GM18873 (cell line): ENCODE results near the gene DAB2IP.

ENCODE experiments used
- ATAC-seq: cut with Tn5 transposase; IDR thresholded peaks from one replicate; pipeline ENCODE4 v1.9.1; 2021; ENCODE audit warnings: mild to moderate bottlenecking, moderate library complexity, moderate number of reproducible peaks; ENCODE audit not compliant: unreplicated experiment, low FRiP score

DAB2IP gene

GRCh38 chr9:121822093-121823085 lies 171.0 kb downstream of the DAB2IP start:
- ATAC-seq: no peak

DNA sequence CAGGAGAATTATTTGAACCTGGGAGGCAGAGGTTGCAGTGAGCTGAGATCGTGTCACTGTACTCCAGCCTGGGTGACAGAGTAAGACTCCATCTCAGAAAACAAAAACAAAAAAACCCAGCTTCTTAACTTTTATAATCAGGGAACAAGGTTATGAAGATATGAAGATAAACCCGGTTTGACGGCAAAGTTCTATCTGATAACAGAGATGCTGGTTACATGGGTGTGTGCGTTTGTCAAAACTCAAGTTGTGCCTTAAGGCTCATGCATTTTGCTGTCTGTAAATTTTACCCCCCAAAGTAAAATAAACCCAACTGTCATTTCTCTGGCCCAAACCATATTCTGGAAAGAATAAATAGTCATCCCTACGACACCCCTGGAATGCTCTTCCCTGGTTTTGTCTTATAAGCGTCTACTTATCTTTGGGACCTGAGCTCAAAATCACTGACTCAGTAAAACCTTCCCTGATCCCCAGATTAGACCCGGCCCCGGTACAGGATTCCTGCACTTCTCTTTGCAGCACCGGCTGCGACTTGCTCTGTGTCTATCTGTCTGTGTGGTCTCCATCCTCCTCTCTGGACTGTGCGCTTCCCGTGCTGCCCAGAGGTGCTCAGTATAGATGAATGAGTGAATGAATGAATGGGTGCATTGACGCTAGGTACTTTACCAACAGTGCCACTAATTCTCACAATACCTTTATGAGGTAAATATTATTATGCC lies 172.2 kb downstream of the DAB2IP start:
- ATAC-seq: no peak

DNA sequence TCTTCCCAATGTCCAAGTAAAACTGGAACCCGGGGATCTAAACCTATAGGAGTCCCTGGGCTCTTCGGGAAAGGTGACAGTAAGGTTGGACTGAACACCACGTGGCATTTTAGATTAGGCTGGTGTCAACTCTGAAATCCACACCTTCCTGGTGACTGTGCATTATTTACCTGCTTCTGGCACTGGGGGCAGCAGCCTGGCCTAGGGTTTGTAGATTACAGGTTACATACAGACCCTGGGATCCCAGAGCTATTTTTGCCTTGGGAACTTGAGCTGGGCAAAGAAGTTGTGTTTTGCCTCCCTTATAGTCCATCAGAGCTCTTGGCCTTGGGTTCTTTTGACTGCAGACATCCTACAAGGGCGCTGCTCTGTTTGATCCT lies 173.2 kb downstream of the DAB2IP start:
- ATAC-seq: no peak

GRCh38 chr9:121825031-121825691 lies 173.7 kb downstream of the DAB2IP start:
- no peak for ATAC-seq

DNA sequence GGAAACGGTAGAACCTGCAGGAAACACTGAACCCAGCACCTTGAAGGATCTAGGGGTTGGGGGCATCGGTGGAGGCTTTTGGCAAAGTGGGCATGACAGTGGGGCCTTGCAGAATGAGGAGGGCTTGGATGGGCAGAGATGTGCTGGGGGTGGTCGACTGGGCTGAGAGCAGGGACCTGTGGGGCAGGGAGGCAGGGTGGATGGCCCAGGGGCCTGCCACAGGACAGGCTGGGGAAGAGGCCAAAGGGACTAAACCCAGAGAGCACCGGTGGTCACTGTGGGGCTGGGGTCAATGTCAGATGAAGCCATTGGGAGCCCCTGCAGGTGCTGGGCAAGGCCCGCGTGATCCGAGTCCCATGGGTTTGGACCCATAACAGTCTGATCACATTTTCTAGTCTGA lies 175.3 kb downstream of the DAB2IP start:
- no peak for ATAC-seq

DNA sequence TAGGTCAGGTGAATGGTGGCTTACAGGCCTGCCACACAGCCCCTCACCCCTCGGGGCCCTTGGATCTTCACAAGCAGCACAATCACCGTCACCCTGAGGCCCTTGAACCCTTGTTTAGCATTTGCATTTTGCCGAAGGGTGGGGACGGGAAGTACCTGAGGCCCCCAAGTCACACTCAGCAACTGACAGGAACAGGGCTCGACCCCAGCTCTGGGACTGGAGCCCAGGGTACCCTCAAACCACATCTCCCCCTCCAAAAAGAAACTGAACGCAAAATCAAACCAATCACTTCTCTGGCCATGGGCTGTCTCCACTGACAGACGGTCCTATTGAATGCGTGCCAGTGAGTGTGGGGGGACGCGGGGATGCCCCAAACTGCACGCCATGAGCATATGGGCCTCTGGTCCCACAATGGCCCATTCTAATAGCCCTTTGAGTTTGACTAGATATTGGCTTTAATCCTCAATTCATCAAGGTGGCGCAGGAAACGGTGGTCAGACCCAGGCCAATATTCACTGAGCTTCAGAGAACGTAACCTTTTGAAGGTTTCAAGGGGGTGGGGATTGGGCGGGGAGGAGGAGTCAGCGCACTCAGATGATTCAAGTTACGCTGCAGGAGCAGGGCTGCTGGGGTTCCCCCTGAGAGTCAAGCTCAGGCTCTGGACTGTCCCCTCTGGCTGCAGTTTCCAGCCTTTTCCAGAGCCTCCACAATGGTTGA lies 176.0 kb downstream of the DAB2IP start:
- ATAC-seq: no peak

- ATAC-seq: no peak
These were observed 179.2 kb downstream of the DAB2IP start for GRCh38 chr9:121830441-121831140.

DNA sequence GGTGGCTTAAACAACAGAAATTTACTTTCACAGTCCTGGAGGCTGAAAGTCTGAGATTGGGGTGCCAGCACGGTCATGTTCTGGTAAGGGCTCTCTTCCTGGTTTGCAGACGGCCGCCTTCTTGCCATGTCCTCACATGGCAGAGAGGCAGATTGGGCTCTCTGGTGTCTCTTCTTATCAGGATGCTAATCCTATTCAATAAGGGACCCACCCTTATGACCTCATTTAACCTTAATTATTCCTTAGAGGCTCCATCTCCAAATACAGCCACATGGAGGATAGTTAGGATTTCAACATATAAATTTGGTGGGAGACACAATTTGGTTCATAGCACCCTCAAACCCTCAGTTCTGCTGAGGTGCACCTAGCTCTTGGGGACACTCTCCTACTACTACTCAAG lies 180.4 kb downstream of the DAB2IP start:
- ATAC-seq: no peak

DNA sequence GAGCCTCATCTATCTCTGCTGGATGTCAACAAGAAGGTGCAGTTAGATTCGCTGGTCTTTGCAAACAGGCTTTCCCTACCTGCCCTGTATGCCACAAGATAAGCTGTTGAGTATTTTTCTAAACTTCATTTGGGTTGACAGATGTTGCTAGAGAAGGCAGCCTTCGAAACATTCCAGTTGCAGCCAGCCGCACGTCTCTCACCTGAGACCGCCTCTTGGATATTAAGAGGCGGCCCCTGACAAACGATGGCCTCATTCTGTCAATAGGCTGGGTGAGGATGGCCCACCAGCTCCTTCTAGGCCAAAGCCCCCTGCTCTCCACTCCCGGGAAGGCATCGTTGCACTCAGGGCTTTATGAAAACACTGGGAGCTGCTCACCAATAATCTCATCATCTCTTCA lies 181.6 kb downstream of the DAB2IP start:
- no peak for ATAC-seq
